HL-60 (cell line): ENCODE results near the gene SOX14.

Experiments used
- POLR2AphosphoS5 ChIP-seq: IDR thresholded peaks from 2 replicates; pipeline ENCODE4 v1.6.1; 2012; ENCODE audit warnings: low read depth
- REST ChIP-seq: IDR thresholded peaks from 2 replicates; pipeline ENCODE4 v1.6.1; 2012; ENCODE audit warnings: low read depth; ENCODE audit not compliant: insufficient replicate concordance
- SPI1 ChIP-seq: IDR thresholded peaks from 2 replicates; pipeline ENCODE4 v1.6.1; 2012; ENCODE audit warnings: low read depth, mild to moderate bottlenecking, borderline replicate concordance
- TF ChIP-seq, protein P1 (sequence below): IDR thresholded peaks from one replicate; pipeline ENCODE4 v1.5.1; 2011; ENCODE audit warnings: low read length, control low read depth, inconsistent platforms; ENCODE audit not compliant: insufficient read depth

DNA sequence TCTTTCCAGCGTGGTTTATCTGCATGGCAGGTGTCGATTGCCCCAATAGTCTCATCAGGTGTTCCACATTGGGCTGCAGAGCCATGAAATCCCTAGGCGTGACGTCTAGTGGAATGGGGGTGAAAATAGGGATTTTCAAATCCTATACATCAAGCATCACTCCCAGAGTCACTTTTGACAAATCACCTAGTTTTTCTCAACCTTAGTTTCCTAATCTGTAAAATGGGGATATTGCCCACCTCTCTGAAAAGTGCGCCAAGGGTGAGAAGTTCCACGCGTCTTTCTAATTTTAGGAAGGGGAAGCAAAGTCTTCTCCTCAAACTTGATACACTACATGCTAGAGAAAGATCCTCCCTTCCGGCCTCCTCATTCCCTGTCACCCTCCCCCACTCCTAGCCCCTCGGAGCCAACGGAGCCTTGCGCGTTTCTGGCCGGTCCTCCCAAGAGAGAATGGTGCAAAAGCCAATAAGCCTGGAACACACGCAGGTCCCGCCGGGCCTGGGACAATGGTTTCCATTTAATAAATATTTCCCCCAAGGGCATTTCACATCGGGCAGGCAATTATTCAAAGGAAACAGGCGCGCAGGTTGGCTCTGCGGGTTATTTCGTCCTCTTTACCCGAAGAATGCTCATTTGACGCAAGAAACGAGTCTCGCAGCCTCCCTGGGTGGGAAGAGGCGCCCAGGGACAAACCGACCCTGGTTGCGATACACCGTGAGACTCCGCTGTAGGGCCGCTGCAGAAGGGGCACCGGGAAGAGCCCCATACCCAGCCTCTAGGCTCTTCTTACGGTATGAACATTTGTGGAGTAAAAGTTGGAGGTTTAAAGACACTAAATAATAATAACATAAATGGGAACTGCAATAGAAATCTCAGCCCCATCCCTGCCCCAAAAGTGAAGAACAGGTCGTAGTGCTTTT lies 1.2 kb upstream of the SOX14 start:
- TF ChIP-seq, protein P1, sequence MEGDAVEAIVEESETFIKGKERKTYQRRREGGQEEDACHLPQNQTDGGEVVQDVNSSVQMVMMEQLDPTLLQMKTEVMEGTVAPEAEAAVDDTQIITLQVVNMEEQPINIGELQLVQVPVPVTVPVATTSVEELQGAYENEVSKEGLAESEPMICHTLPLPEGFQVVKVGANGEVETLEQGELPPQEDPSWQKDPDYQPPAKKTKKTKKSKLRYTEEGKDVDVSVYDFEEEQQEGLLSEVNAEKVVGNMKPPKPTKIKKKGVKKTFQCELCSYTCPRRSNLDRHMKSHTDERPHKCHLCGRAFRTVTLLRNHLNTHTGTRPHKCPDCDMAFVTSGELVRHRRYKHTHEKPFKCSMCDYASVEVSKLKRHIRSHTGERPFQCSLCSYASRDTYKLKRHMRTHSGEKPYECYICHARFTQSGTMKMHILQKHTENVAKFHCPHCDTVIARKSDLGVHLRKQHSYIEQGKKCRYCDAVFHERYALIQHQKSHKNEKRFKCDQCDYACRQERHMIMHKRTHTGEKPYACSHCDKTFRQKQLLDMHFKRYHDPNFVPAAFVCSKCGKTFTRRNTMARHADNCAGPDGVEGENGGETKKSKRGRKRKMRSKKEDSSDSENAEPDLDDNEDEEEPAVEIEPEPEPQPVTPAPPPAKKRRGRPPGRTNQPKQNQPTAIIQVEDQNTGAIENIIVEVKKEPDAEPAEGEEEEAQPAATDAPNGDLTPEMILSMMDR: no peak
- TF ChIP-seq POLR2AphosphoS5: no peak
- TF ChIP-seq REST: no peak
- no peak for TF ChIP-seq SPI1
